ENCODE measurements around the gene NFYA. TPM values are rescaled to one million over a fixed set of nuclear protein-coding genes. Genes with fewer than 3 reads are reported as not detected.

Gene NFYA
- total and polyA plus RNA-seq, 2 experiments from 2014 or later = 18.7 to 25.2 TPM

GRCh38 chr6:41059556-41059955 lies 13.2 kb upstream of the NFYA start:
- Histone ChIP-seq H3K9me2 (replicated peaks; ENCODE audit: insufficient read depth) (no peaks in the 10 kb centered on the region), H4K20me1 (ENCODE audit: insufficient read depth, poor library complexity, severe bottlenecking) (no peaks in the 10 kb centered on the region), H2AFZ (no peak overlapping the region), H3K4me1 (ENCODE audit: insufficient read depth) (peaks cover 52% of the 10 kb centered on the region), H3K79me2 (no peaks in the 10 kb centered on the region), H3K27ac (peak overlapping the region; percentile 95), H3K9me3 (ENCODE audit: low read depth) (no peaks in the 10 kb centered on the region), H3K27me3 (no peaks in the 10 kb centered on the region), H3K4me2 (no peak overlapping the region), H3K36me3 (replicated peaks; ENCODE audit: insufficient read depth, low read depth) (no peaks in the 10 kb centered on the region), H3K4me3 (no peak overlapping the region)
- DNase-seq (ENCODE audit: low spot score) = no peak
- WGBS (ENCODE audit: low lambda C conversion rate, missing lambda C conversion rate) = 93% methylated on average over 1 of the region's 1 CpG
- TF ChIP-seq CTCF (IDR thresholded peaks at IDR 0.05; ENCODE audit: poor library complexity) = no peak
- no peak for TF ChIP-seq EZH2 (IDR thresholded peaks at IDR 0.05; ENCODE audit: borderline replicate concordance)
- TF ChIP-seq EZH2phosphoT487 (IDR thresholded peaks at IDR 0.05; ENCODE audit: low read depth, severe bottlenecking, unreplicated experiment) = no peak

DNA sequence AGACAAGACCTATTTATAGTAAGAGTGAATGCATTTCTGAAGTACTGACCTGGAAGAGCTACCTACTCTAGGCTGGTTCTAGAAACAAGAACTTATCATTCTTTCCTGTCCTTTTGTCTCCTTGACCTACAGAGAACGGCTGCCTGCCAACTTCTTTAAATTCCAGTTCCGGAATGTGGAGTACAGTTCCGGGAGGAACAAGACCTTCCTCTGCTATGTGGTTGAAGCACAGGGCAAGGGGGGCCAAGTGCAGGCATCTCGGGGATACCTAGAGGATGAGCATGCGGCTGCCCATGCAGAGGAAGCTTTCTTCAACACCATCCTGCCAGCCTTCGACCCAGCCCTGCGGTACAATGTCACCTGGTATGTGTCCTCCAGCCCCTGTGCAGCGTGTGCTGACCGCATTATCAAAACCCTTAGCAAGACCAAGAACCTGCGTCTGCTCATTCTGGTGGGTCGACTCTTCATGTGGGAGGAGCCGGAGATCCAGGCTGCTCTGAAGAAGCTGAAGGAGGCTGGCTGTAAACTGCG lies 11.5 kb upstream of the NFYA start:
- no peak for DNase-seq (ENCODE audit: low spot score)
- Histone ChIP-seq H3K9me3 (ENCODE audit: low read depth) (no peaks in the 10 kb centered on the region), H3K9me2 (replicated peaks; ENCODE audit: insufficient read depth) (no peaks in the 10 kb centered on the region), H3K79me2 (no peaks in the 10 kb centered on the region), H3K27ac (peak overlapping the region; percentile 23), H4K20me1 (ENCODE audit: insufficient read depth, poor library complexity, severe bottlenecking) (no peaks in the 10 kb centered on the region), H2AFZ (no peak overlapping the region), H3K27me3 (no peaks in the 10 kb centered on the region), H3K4me2 (no peak overlapping the region), H3K36me3 (replicated peaks; ENCODE audit: insufficient read depth, low read depth) (no peaks in the 10 kb centered on the region), H3K4me3 (no peak overlapping the region), H3K4me1 (ENCODE audit: insufficient read depth) (peaks cover 47% of the 10 kb centered on the region)
- WGBS (ENCODE audit: low lambda C conversion rate, missing lambda C conversion rate) = 93% methylated on average over 13 of the region's 13 CpGs
- TF ChIP-seq EZH2 (IDR thresholded peaks at IDR 0.05; ENCODE audit: borderline replicate concordance) (no peak), CTCF (IDR thresholded peaks at IDR 0.05; ENCODE audit: poor library complexity) (no peak), EZH2phosphoT487 (IDR thresholded peaks at IDR 0.05; ENCODE audit: low read depth, severe bottlenecking, unreplicated experiment) (no peak)

- Histone ChIP-seq H2AFZ (no peak overlapping the region), H3K4me1 (ENCODE audit: insufficient read depth) (peaks cover 45% of the 10 kb centered on the region), H3K4me3 (no peak overlapping the region), H3K4me2 (no peak overlapping the region), H3K79me2 (no peaks in the 10 kb centered on the region), H3K36me3 (replicated peaks; ENCODE audit: insufficient read depth, low read depth) (no peaks in the 10 kb centered on the region), H3K27ac (peak overlapping the region; percentile 76), H3K27me3 (no peaks in the 10 kb centered on the region), H3K9me2 (replicated peaks; ENCODE audit: insufficient read depth) (no peaks in the 10 kb centered on the region), H4K20me1 (ENCODE audit: insufficient read depth, poor library complexity, severe bottlenecking) (no peaks in the 10 kb centered on the region), H3K9me3 (ENCODE audit: low read depth) (no peaks in the 10 kb centered on the region)
- TF ChIP-seq CTCF (IDR thresholded peaks at IDR 0.05; ENCODE audit: poor library complexity) (no peak), EZH2 (IDR thresholded peaks at IDR 0.05; ENCODE audit: borderline replicate concordance) (no peak), EZH2phosphoT487 (IDR thresholded peaks at IDR 0.05; ENCODE audit: low read depth, severe bottlenecking, unreplicated experiment) (no peak)
- no peak for DNase-seq (ENCODE audit: low spot score)
- WGBS (ENCODE audit: low lambda C conversion rate, missing lambda C conversion rate) = 90% methylated on average over 1 of the region's 1 CpG
Measured at GRCh38 chr6:41062056-41062455, 10.7 kb upstream of the NFYA start.

Data from hepatocyte (in vitro differentiated cells).